Psoas muscle (tissue), 8 donors: ENCODE data around the gene AURKAIP1. TPM values are rescaled to one million over a fixed set of nuclear protein-coding genes. Genes with fewer than 3 reads are reported as not detected.
"Not testable (repeated sequence)": the region's sequence is repeated elsewhere in the genome, so short reads cannot be mapped to it uniquely, and the experiment has no call there.

Experiments used
- ATAC-seq, 4 donors: fragments of 200-7000 bp; cut with Tn5 transposase; one replicate each; pipeline ENCODE4 v1.9.1; 2020; ENCODE audit warnings: moderate library complexity in 3 of 4, mild to moderate bottlenecking in 2 of 4
- DNase-seq, 2 donors: peaks; one replicate each; pipeline ENCODE4 v3.0.0-alpha.2; 2020
- H3K27ac ChIP-seq: fragments of 200-600 bp; one replicate; pipeline ENCODE4 v1.8.0; 2022
- H3K27me3 ChIP-seq, 3 donors: fragments of 200-600 bp in 1 of 3; one replicate each; pipeline versions ENCODE4 v1.6.1 to v1.8.0; 2013 to 2022; ENCODE audit warnings: low read length in 2 of 3, mild to moderate bottlenecking in 2 of 3, moderate library complexity in 1 of 3; ENCODE audit not compliant: insufficient read depth in 3 of 3
- H3K36me3 ChIP-seq, 2 donors: fragments of 200-600 bp in 1 of 2; one replicate each; pipeline versions ENCODE4 v1.6.1 to v1.8.0; 2013 to 2022; ENCODE audit warnings: low read depth in 1 of 2, mild to moderate bottlenecking in 1 of 2, moderate library complexity in 1 of 2; ENCODE audit not compliant: insufficient read depth in 1 of 2
- H3K4me1 ChIP-seq: fragments of 200-600 bp; one replicate; pipeline ENCODE4 v1.8.0; 2022
- H3K4me3 ChIP-seq: fragments of 200-600 bp; one replicate; pipeline ENCODE4 v1.8.0; 2022; ENCODE audit warnings: mild to moderate bottlenecking
- H3K9me3 ChIP-seq: fragments of 200-600 bp; one replicate; pipeline ENCODE4 v1.8.0; 2022
- WGBS, 3 donors: extraction: QIAGEN DNeasy Blood & Tissue Kit; methylation state at CpG; one replicate each; pipeline versions ENCODE4 v1.1.6 to v1.1.7; 2013; 5-methylcytosine and 5-hydroxymethylcytosine counted together
- intact Hi-C, 2 donors: fragments of 100-400 bp; cut with DNase I; formaldehyde crosslinking; loops; one replicate each; pipeline versions ENCODE4 v1.11.0 to v1.14.2; 2022
- polyA plus RNA-seq, 3 donors: library from polyadenylated mRNA; stranded (reverse); fragments of 200-250 nt; gene quantifications; one replicate each; pipeline ENCODE4 v1.2.3, GENCODE V29; 2013
- total RNA-seq, 4 donors: library from RNA; stranded (reverse); fragmentation: NEBNext Ultra II Directional in 2 of 4; extraction: Animal tissue kit (Norgen Biotek cat#: 25700) in 2 of 4; gene quantifications; one replicate each; pipeline versions ENCODE4 v1.2.1 to v1.2.4, GENCODE V29; 2021 to 2023
- TF ChIP-seq, protein P1 (sequence below): fragments of 200-600 bp; IDR thresholded peaks from one replicate; pipeline ENCODE4 v1.8.0; 2022; ENCODE audit warnings: antibody characterized with exemption
- donor health status: healthy with polysubstance abuse.
- donor health status: DM: no; HTN: no; CAD: no; lungs with moderate emphysema.
- donor health status: Bipolar disorder and iron deficiency.
- donor health status: healthy.
- donor health status: DM: yes; HTN: yes; CAD: no.
- donor health status: DM: no; HTN: no; CAD: no.
- donor health status: DM: no; HTN: no; CAD: no.
- donor health status: DM: yes; HTN: yes; CAD: no.

The AURKAIP1 gene
- total and polyA plus RNA-seq, 7 donors, result 180 to 534 (median 194) TPM

DNA sequence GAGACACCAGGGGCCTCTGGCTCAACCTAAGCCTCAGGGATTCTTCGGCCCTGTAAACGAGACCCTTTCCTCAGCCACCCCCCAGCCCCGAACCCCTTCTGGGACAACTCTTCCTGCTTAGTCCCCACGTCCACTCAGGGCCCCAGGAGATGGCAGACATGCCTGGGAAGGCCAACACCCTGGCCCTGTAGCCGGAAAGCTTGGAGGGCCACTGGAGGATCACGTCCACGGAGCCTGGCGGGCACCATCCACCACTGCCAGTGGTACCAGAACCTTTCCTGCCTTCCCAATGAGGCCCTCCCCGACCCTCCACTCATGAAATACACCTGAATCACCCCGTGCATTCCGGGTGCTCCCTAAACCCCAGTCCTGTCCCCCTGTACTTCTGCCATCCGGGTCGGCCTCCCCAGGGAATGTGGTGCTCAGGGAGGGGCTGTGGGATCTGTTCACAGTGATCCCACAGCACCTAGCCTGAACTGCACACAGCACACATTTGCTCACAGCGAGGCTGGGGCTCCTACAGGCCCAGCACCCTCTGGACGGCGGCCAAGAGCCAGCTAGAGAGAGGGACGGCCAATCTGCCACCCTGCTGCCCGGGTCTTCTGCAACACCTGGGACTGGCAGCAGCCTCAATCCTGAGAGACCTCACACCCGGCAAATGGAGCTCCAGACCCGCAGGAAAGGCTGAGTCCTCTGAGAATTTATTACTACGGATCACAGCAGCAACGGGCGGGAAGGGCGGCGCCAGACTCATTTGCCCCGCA lies 1.8 kb downstream of the AURKAIP1 start:
- DNase-seq, result peak in 1 of 2 donors; percentile 66
- intact Hi-C loops, result loop anchor here in 1 of 2 donors (2.0 kb wide), 1 partner anchor 24 kb away; the partner anchor contains the start of gene DVL1
- Histone ChIP-seq H3K27ac (peak overlapping the region; percentile 30), H3K4me3 (peak overlapping the region; percentile 87), H3K27me3 (no peaks in the 10 kb centered on the region), H3K4me1 (peaks cover 32% of the 10 kb centered on the region), H3K36me3 (peaks cover 0 to 12% of the 10 kb centered on the region in 2 donors), H3K9me3 (no peaks in the 10 kb centered on the region)
- 71 to 82% (median 79%) methylated on average over 26 of the region's 26 CpGs for WGBS, 3 donors
- no peak for ATAC-seq
- TF ChIP-seq, protein P1, sequence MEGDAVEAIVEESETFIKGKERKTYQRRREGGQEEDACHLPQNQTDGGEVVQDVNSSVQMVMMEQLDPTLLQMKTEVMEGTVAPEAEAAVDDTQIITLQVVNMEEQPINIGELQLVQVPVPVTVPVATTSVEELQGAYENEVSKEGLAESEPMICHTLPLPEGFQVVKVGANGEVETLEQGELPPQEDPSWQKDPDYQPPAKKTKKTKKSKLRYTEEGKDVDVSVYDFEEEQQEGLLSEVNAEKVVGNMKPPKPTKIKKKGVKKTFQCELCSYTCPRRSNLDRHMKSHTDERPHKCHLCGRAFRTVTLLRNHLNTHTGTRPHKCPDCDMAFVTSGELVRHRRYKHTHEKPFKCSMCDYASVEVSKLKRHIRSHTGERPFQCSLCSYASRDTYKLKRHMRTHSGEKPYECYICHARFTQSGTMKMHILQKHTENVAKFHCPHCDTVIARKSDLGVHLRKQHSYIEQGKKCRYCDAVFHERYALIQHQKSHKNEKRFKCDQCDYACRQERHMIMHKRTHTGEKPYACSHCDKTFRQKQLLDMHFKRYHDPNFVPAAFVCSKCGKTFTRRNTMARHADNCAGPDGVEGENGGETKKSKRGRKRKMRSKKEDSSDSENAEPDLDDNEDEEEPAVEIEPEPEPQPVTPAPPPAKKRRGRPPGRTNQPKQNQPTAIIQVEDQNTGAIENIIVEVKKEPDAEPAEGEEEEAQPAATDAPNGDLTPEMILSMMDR, result no peak

DNA sequence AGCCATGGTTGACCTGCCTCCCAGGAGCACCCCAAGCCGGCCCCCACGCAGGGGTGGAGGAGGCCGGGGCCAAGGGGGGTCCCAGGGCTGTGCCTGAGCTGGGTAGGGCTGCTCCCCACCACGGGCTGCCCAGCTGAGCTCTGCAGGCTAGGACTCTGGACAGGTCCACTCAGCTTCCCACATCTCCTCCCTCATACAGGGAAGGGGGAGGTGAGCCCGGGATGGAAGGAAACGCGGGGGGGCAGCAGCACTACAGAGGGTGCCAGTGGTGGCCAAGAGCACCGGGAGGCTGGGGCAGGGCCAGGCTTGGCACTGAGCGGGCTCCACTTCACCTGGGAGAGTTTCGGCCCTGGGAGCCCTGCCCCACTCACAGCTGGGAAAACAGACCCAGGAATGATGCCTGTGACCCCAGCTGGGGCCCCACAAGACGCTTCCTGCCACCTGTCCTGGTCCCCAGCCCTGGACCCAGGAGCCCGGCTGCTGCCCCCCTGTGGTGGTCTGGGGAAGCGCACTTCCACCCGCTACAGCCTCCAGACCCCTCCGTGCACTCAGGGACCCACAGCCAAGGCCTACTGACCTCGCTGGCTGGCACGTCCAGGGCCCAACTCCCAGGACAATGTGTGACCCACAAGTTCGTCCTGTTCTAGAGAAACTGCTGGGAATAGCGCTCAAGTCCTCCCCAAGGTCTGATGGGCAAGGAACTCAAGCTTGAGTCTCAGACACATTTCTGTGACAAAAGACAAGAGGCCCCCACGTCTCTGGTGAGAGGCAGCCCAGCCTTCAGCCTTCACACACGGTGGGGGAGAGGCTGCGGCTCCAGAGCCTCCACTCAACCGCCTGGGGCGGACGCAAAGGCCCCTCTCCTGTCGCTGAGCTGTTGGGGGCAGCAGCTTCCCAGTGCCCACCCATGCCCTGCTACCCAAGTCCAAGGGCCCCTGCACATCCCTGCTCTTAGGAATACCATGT lies 3.0 kb downstream of the AURKAIP1 start:
- TF ChIP-seq, protein P1, result peak; percentile 92
- H3K36me3 ChIP-seq, result peaks cover 0 to 12% of the 10 kb centered on the region in 2 donors
- intact Hi-C loops, result loop anchor here in 1 of 2 donors (2.0 kb wide), 1 partner anchor 23 kb away; the partner anchor contains the start of gene DVL1
- DNase-seq, result peak; percentile 74 to 85
- H3K27me3 ChIP-seq, result no peaks in the 10 kb centered on the region
- peak; percentile 35 to 54 (median 43) for ATAC-seq
- no peaks in the 10 kb centered on the region for H3K9me3 ChIP-seq
- WGBS, 3 donors, result 21 to 33% (median 25%) methylated on average over 24 to 26 of the region's 26 CpGs
- peaks cover 32% of the 10 kb centered on the region for H3K4me1 ChIP-seq
- peak overlapping the region; percentile 56 for H3K27ac ChIP-seq
- H3K4me3 ChIP-seq, result no peak overlapping the region

DNA sequence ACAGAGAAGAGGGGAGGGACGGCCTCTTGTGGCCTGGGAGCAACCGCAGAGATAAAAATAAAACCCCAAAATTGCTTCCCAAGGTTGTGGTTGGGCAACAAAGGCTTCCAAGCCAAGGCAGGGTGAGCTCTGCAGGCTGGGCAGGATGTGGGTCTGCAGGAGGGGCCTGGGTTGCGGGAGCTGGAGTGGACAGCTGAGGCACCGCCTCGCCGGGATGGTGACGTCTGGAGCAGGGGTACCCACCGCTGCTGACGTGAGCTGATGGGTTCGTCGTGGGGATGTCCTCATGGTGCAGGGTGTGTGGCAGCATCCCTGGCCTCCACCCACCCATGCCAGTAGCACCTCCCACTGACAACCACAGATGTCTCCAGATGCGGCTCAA lies 3.7 kb downstream of the AURKAIP1 start:
- peaks cover 32% of the 10 kb centered on the region for H3K4me1 ChIP-seq
- intact Hi-C loops, result no loop called here
- peaks cover 0 to 12% of the 10 kb centered on the region in 2 donors for H3K36me3 ChIP-seq

DNA sequence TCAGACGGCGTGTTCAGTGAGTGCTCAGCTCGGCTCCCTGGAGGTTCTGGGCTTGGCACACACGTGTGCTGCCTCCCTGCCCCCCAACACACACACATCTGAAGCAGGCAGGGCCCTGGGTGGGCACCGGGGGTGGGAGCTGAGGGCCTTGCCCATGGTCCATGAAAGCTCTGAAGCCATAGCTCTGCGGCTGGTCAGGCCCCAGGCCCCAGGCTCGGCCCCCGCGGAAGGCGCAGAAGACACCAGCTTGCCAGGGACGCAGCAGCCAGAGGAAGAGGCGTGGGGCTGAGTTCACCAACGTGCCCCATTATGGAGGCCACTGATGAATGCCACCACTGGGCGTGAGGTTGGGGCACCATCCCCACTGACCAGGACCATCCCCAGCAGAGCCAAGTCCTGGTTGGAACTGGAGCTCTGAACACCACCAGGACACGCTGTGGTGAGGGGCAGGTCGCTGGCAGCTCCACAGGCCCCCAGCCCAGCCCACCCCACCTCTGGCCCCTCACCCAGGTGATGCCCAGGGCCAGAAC lies 4.2 kb downstream of the AURKAIP1 start:
- H3K36me3 ChIP-seq, result peaks cover 0 to 12% of the 10 kb centered on the region in 2 donors
- H3K4me1 ChIP-seq, result peaks cover 28% of the 10 kb centered on the region
- 77 to 79% (median 78%) methylated on average over 16 of the region's 16 CpGs for WGBS, 3 donors
- H3K27me3 ChIP-seq, result no peaks in the 10 kb centered on the region
- peak in 1 of 2 donors; percentile 53 for DNase-seq
- no peak overlapping the region for H3K27ac ChIP-seq
- H3K9me3 ChIP-seq, result no peaks in the 10 kb centered on the region
- intact Hi-C loops, result no loop called here
- ATAC-seq, result no peak
- no peak overlapping the region for H3K4me3 ChIP-seq
- TF ChIP-seq, protein P1, result no peak

More for the DNA sequence above, 3.7 kb downstream of the AURKAIP1 start:
- DNase-seq, result peak in 1 of 2 donors; percentile 49
- Histone ChIP-seq H3K4me3 (no peak overlapping the region), H3K27ac (no peak overlapping the region), H3K9me3 (no peaks in the 10 kb centered on the region), H3K27me3 (no peaks in the 10 kb centered on the region)
- 46 to 61% (median 47%) methylated on average over 12 of the region's 12 CpGs for WGBS, 3 donors
- TF ChIP-seq, protein P1, result no peak
- ATAC-seq, result no peak

DNA sequence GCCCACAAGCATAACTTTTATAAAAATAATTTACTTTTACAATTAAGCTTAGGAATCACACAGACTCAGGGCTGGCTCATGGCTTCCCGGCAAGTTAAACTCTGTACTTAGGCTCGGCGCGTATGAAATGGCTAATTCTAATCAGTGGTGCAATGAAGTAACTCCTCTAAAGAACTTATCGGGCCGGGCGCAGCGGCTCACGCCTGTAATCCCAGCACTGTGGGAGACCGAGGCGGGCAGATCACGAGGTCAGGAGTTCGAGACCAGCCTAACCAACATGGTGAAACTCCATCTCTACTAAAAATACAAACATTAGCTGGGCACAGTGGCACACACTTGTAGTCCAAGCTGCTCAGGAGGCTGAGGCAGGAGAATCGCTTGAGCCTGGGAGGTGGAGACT lies 4.9 kb downstream of the AURKAIP1 start:
- ATAC-seq, DNase-seq, H3K9me3 ChIP-seq, H3K27me3 ChIP-seq, H3K4me3 ChIP-seq, intact Hi-C loops, H3K27ac ChIP-seq: not testable (repeated sequence)
- WGBS, 3 donors, result 90 to 93% (median 91%) methylated on average over 14 of the region's 14 CpGs
- peaks cover 26% of the 10 kb centered on the region for H3K4me1 ChIP-seq
- peaks cover 0 to 12% of the 10 kb centered on the region in 2 donors for H3K36me3 ChIP-seq
